ENCODE data around the gene JAM2.

The JAM2 gene

DNA sequence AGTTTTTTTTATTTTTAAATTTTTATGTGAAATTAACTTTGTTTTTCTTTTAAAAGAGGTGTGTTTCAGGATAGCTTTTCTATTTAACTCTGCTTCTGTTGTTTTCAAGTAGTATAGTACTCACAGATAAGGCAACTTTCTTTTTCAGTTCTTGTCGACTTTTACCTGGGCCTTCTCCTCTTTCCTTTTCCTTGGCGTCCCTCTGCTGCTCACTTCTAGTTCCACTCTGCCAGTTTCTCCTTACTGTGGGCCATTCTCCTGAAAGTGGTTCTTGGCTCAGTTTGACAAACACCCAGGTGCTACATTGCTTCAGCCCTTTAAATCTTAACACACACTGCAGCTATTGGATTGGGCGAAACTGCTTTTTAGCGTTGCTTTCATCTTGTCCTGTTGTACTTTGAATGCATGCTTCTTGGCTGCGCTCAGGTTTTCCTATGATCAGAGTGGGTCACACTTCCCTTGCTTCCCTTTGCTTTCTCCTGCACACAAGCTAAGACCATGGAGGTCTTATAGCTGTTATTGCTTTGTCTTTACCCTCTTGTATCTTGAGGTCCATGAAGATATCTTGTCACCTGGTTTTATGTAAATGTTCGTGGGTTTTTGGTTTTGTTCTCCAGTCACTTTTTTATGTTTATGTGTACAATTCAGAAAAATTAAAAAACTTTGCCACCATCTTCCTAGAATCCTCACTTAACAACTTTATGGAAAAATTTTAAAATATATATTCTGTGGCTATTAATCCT is 117.3 kb downstream of the JAM2 start:
- POLR2A ChIA-PET: no interaction called here
- TF ChIP-seq, protein P1, sequence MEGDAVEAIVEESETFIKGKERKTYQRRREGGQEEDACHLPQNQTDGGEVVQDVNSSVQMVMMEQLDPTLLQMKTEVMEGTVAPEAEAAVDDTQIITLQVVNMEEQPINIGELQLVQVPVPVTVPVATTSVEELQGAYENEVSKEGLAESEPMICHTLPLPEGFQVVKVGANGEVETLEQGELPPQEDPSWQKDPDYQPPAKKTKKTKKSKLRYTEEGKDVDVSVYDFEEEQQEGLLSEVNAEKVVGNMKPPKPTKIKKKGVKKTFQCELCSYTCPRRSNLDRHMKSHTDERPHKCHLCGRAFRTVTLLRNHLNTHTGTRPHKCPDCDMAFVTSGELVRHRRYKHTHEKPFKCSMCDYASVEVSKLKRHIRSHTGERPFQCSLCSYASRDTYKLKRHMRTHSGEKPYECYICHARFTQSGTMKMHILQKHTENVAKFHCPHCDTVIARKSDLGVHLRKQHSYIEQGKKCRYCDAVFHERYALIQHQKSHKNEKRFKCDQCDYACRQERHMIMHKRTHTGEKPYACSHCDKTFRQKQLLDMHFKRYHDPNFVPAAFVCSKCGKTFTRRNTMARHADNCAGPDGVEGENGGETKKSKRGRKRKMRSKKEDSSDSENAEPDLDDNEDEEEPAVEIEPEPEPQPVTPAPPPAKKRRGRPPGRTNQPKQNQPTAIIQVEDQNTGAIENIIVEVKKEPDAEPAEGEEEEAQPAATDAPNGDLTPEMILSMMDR (IDR thresholded peaks at IDR 0.05; ENCODE audit: control extremely low read depth, extremely low read depth, low read depth, missing control alignments): no peak
- no peak for DNase-seq (ENCODE audit: extremely low spot score)
- CTCF ChIA-PET: interaction anchor here (1.3 to 3.0 kb wide), 3 partner anchors 16 to 149 kb away, joined by 4 to 11 read pairs (median 8); partner anchors contain the start of gene MRPL39

DNA sequence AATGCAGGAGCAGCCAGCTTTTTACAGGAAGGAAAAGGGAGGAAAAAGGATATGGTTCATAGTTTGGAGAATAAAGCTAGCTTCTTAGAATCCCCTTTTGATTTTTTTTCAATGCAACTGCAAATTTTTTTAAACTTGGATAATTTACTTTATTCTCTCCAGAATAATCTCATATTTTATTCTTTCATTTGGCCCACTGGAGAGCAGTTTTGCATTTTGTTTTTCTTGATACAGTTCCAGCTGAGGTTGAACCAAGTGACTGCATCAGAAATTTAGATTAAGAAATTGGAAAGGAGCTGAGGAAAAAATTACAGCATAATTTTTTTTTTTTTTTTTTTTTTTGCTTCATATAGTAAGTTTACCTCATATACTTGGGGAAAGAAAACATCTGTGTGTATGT is 118.5 kb downstream of the JAM2 start:
- ChIA-PET POLR2A (no interaction called here), CTCF (interaction anchor here (1.0 to 3.3 kb wide), 3 partner anchors 9 to 150 kb away, joined by 3 to 13 read pairs (median 11); partner anchors contain the start of gene MRPL39)
- TF ChIP-seq, protein P1 (IDR thresholded peaks at IDR 0.05; ENCODE audit: control extremely low read depth, extremely low read depth, low read depth, missing control alignments): no peak
- DNase-seq (ENCODE audit: extremely low spot score): no peak

DNA sequence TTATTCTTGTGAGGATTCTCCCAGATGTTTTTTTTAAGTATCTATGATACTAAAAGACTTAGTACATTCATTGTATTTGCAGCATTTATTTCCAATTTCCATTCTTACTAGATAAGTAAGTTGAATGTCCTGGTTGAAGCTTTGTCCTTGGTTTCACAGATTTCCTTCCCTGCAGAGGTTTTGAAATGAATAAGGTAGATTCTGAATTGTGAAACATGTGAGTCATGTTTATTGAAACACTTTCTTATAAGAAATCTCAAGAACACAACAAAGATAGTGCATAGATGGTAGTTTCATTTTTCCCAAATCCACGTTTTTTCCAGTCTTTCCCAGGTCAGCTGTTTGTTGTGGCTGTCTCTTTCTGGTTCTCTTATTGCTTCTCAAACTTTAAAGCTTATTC is 120.5 kb downstream of the JAM2 start:
- ChIA-PET POLR2A (no interaction called here), CTCF (interaction anchor here (1.0 to 3.3 kb wide), 3 partner anchors 11 to 151 kb away, joined by 3 to 13 read pairs (median 3); no protein-coding TSS in a partner anchor)
- no peak for DNase-seq (ENCODE audit: extremely low spot score)
- TF ChIP-seq, protein P1 (IDR thresholded peaks at IDR 0.05; ENCODE audit: control extremely low read depth, extremely low read depth, low read depth, missing control alignments): no peak

DNA sequence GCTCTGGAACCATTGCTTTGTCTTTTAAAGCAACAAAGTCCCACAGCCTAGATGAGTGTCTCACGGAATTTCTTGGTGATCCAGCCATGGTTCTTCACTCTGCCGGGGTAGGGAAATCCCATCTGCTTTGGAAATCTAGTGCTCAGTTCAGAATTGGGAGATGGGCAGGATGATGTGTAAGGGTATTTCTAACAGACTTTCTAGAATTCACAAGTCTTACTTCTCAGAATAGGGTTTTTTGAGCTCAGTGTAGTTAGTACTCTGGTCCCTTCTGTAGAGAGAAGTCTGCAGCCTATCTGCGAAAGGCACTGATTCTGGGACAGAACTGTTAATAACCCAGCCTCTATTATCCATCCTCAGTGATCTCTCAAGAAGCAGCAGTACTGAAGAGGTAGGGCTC is 121.0 kb downstream of the JAM2 start:
- POLR2A ChIA-PET: no interaction called here
- TF ChIP-seq, protein P1 (IDR thresholded peaks at IDR 0.05; ENCODE audit: control extremely low read depth, extremely low read depth, low read depth, missing control alignments): no peak
- DNase-seq (ENCODE audit: extremely low spot score): no peak
- CTCF ChIA-PET: interaction anchor here (1.0 to 3.3 kb wide), 3 partner anchors 12 to 151 kb away, joined by 3 to 13 read pairs (median 3); no protein-coding TSS in a partner anchor

DNA sequence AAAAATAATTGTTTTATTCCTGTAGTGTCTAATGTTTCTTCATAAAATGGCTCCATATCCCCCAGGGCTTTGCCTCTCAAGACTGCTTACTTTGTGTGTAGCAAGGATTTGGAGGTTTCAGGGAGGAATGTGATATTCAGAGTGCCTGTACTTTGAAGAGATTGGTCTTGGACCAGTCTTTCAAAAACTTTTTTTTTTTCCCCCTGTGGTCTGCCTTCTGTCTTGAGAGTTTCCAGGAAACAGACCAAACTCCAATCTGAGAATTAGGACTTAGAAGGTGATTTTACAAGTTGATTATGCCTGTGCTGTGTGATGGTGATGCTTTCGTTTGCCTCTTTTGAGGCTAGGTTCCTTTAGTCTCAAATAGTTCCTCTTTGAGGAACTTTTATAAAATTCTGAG is 121.6 kb downstream of the JAM2 start:
- CTCF ChIA-PET: interaction anchor here (0.8 to 3.3 kb wide), 3 partner anchors 9 to 41 kb away, joined by 3 to 13 read pairs (median 11); no protein-coding TSS in a partner anchor

DNA sequence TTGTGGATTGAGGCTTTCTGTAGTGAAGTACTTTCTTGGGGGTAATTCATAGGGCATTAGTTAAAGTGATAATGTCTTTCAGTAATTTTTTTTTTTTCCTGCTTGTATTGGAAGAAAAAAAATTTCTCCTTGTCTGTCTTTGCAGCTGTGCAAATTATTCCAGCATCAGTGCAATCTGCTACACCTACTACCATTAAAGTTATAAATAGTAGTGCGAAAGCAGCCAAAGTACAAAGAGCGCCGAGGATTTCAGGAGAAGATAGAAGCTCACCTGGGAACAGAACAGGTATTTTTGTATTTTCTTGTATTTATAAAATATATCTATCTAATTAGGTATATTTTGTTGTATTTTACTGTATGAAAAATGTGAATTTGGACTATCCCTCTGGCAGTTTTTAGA is 125.0 kb downstream of the JAM2 start:
- no peak for DNase-seq (ENCODE audit: extremely low spot score)
- TF ChIP-seq, protein P1 (IDR thresholded peaks at IDR 0.05; ENCODE audit: control extremely low read depth, extremely low read depth, low read depth, missing control alignments): no peak
- ChIA-PET POLR2A (no interaction called here), CTCF (interaction anchor here (1.1 to 2.5 kb wide), 3 partner anchors 11 to 37 kb away, joined by 4 to 8 read pairs (median 6); no protein-coding TSS in a partner anchor)

More for the DNA sequence above, 121.6 kb downstream of the JAM2 start:
- no peak for DNase-seq (ENCODE audit: extremely low spot score)
- POLR2A ChIA-PET: no interaction called here
- TF ChIP-seq, protein P1 (IDR thresholded peaks at IDR 0.05; ENCODE audit: control extremely low read depth, extremely low read depth, low read depth, missing control alignments): no peak

All from GM10248 (cell line).